GM12878 (cell line): ENCODE results near the gene SVOP.

Experiments used
- EZH2 ChIP-seq: IDR thresholded peaks from 2 replicates; pipeline ENCODE4 v1.6.1; 2012; ENCODE audit warnings: low read depth, mild to moderate bottlenecking, control low read depth, inconsistent platforms, low read length, borderline replicate concordance; ENCODE audit not compliant: control insufficient read depth
- FOXM1 ChIP-seq: IDR thresholded peaks from 2 replicates; pipeline ENCODE4 v1.6.1; 2012; ENCODE audit warnings: low read depth, mild to moderate bottlenecking, inconsistent platforms, low read length, moderate library complexity
- POLR2A ChIP-seq: IDR thresholded peaks from 2 replicates; pipeline ENCODE4 v1.6.1; 2011; ENCODE audit warnings: low read depth, mild to moderate bottlenecking, low read length
- SIX5 ChIP-seq: IDR thresholded peaks from 2 replicates; pipeline ENCODE4 v1.6.1; 2011; ENCODE audit warnings: mild to moderate bottlenecking, low read depth, low read length, moderate library complexity; ENCODE audit not compliant: severe bottlenecking
- SP1 ChIP-seq: IDR thresholded peaks from one replicate; pipeline ENCODE4 v1.6.1; 2011; ENCODE audit warnings: low read depth, low read length
- TF ChIP-seq, protein P1 (sequence below): IDR thresholded peaks from 2 replicates; pipeline ENCODE4 v1.6.1; 2011; ENCODE audit warnings: low read depth, mild to moderate bottlenecking, low read length, moderate library complexity, borderline replicate concordance; ENCODE audit errors: extremely low read depth

DNA sequence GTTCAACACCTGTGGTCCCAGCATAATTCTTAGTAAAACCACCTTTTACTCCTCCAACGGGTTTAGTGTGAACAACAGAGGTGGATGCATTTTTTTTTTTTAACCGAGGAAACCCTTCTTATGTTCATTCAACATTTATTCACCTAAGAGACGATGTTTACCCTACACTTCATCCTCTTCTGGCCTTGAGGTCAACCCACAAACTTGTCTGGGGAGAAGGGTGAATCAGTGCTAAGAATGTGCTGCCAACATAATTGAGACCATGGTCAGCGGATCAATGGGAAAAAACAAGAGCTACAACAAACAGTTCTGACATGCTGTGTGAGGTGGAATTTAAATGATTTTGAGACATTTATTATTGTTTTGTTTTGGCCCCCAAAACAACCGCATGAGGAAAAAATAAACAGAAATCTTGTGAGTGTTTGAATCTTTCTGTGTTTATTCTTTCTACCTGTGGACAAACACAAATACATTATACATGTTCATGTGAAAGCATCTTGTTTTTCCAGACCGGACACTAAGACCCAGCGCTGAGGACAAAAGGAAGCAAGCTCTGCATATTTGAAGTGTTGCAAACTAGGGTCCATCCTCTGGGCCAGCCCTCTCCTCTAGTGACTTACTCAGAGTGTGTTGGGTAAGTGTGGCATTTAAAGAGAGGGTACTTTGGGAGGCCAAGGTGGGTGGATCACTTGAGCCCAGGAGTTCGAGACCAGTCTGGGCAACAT lies 26.4 kb upstream of the SVOP start:
- no peak for TF ChIP-seq EZH2
- TF ChIP-seq, protein P1, sequence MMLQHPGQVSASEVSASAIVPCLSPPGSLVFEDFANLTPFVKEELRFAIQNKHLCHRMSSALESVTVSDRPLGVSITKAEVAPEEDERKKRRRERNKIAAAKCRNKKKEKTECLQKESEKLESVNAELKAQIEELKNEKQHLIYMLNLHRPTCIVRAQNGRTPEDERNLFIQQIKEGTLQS: no peak
- TF ChIP-seq SIX5: no peak
- no peak for TF ChIP-seq POLR2A
- no peak for TF ChIP-seq SP1
- no peak for TF ChIP-seq FOXM1
